Putamen (tissue), 1 donor: Measurements from ENCODE around the gene TNFRSF19.
"Not testable (repeated sequence)": the region's sequence is repeated elsewhere in the genome, so short reads cannot be mapped to it uniquely, and the experiment has no call there.

ENCODE experiments used
- DNase-seq: peaks from one replicate; pipeline ENCODE4 v3.0.0-alpha.2; 2016; ENCODE audit warnings: low spot score

TNFRSF19 gene

GRCh38 chr13:23570921-23571315 is 706 bp downstream of the TNFRSF19 start:
- no peak for DNase-seq

DNA sequence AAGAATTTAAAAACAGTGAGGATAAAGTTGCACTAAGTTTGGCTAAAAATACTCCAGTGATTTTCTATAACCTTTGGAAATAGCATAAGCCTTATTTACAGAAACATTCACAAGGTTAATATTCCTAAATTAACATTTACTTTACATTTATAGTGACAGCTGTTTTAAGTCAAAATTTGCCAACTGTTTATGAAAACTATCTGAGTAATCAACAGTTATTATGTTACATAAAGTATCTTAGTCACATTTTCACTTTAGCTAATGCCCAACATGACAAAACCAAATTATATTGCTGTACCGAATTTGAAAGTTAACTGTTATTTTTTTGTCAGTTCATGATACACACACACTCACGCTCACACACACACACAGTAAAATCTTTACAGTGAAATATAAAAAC is 1.2 kb downstream of the TNFRSF19 start:
- no peak for DNase-seq

- DNase-seq, result no peak
These were observed 2.6 kb downstream of the TNFRSF19 start for GRCh38 chr13:23572836-23573235.

DNA sequence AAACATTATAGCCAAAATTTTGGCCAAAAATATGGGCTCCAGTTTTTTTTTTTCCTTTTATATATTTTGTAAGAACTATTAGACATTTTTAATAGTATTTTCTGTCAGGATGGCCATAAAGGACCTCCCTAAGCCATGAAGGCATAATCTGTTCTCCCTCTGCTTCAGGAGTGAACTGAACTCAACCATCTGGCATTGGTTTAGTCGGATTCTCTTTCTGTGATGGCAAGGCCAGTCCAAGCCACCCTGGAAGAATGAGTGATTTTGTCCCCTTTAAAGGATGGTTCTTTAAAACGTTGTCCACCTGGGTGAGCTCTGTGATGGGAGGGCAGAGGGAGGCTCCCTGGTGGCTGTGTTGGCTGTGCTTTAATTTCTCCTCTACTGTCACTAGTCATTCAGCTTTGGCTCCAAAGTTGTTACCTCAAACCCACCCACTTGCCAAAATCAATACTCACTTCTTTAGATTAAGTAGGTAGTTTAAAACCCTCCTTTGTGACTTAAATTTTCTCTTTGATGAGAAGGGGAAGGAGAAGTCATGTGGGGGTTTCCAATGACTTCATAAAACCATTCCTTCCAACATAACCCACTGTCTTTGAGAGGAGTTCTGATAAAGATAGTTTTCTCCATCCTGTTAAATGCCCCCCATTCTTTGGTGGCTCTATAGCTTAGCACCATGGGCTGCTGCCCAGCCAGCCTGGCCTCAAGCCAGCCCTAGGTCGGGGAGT is 4.4 kb downstream of the TNFRSF19 start:
- DNase-seq, result no peak

DNA sequence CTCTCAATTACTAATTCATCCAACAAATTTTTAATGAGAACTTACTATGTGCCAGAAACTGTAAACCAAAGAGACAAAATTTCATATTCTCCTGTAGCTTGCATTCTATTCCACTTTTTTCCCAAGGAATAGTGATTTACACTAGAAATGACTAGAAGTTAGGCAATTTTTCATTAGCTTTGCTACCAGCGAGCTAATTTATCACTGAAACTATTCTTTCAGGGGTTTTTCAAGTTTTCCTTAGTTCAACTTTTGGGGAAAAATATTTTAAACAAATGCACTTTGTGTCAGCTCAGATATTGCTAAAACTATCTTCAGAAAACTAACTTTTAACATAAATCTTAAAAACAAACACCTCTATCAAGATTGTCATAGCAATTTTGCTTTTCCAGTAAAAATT is 5.4 kb downstream of the TNFRSF19 start:
- DNase-seq, result no peak

DNA sequence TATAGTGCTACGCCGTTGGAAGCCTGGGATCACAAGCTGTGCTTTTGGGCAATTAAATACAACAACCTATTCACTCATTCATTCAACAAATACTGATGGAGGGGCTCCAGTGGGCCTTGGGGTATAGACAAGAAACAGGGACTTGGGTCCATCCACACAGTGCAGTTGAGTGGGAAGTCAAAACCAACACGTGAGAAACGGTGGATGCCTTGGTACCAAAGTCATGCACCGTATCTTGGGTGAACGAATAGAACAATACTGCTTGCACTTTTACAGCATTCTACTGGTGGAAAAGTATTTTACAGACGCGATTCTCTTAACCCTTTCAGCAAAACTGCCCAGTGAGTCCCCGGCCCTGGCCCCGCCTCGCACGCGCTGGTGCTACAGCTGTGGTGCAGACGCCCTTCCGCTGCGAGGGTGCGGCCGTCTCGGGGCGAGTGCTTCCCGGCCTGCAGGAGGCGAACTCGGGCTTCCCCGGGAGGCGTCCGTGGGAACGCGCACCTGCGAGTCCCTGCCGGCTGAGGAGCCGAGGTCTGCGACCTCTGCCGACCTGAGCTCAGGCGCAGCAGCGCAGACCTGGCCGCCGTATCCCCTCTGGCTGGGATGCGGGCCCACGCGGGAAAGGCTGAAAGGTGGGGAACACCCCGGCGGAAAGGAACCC is 8.3 kb downstream of the TNFRSF19 start:
- DNase-seq, result peak; percentile 31

- DNase-seq, result peak; percentile 81
These were observed 9.1 kb downstream of the TNFRSF19 start for GRCh38 chr13:23579072-23579895.

GRCh38 chr13:23579896-23580683 is 9.9 kb downstream of the TNFRSF19 start:
- DNase-seq, result peak; percentile 13

DNA sequence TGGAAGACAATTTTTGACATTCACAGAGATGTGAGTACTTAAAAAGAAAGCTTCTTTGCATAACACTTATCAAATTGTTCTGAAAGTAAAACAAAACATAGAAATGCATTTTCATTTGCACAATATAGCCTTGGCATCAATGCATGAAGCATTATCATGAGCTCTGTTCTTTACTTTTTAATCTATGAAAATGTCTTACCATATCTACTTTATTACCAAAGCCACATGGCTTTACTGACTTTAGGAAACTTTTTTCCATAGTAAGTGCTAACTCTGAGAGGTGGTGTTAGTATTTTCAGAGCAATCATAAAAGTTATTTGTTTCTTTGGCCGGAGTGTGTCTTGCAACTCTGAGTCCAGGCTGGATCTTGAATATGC is 10.5 kb downstream of the TNFRSF19 start:
- DNase-seq, result no peak

DNA sequence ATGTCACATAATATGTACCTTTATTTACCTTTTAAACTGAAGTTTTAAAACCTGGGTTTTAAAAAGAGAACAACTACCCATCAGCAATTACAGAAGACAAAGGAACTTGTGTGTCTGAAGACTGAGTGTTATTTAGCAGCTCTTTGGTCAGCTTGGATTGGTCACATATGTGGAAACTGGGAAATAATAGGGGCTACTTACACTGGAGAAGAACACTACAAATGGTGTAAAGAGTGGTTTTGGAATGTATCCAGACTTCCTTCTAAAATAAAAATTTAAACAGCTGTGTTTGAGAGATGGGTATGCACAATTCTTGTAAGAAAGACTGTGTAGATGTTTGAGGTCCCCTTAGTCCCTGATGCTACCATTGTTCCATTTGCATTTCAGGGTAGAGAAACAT is 13.3 kb downstream of the TNFRSF19 start:
- no peak for DNase-seq

GRCh38 chr13:23584275-23584674 is 14.1 kb downstream of the TNFRSF19 start:
- DNase-seq, result no peak

DNA sequence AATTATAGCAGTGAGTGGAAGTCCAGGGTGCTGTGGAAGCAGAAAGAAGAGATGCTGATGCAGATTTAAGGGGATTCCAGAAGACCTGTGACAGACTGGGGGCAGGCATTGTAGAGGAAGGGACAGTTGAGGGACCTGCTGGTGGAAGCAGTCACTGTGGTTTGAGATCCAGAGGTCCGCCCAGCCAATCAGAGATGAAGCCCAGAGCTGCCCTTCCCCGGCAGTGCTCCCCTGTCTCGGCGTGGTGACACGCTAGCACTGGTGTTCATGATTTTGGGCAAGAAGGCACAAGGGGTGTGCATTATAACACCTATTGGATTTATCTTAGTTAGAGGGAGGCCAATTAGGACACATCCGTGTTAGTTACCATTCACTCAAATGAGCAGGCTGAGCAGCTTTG is 16.1 kb downstream of the TNFRSF19 start:
- no peak for DNase-seq

DNA sequence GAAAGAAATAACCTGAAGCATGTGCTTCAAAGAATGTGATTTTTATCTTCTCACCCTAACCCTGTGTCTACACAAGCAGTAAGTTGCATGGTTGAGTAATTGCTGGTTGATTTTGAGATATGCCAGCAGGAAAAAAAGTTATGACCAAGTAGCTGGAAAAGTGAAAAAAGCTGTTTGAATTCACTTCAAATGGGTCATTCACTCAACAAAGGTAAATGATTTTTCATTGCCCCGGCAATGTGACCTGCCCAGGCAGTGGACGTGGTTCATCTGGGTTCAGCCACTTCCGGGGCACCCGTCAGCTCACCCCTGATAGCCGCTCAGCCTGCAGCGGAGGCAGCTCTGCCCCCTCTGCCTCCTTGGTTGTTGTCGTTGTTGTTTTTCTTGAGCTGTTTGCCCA is 18.5 kb downstream of the TNFRSF19 start:
- DNase-seq, result no peak

- no peak for DNase-seq
These were observed 22.4 kb downstream of the TNFRSF19 start for GRCh38 chr13:23592596-23592995.

DNA sequence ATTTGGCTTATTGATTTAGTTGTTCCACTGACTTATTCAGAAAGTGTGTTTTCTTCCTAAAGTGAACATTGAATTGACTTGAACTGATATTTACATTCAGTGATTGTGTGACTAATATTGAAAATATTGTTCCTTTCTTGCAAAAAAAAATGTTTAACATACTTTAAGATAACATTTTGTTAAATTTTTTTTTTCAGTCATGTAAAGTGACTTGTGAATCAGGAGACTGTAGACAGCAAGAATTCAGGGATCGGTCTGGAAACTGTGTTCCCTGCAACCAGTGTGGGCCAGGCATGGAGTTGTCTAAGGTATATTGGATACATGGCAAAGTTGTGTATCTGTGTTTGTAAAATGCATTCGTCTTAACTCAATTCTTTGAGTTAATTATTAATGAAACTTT is 22.9 kb downstream of the TNFRSF19 start:
- DNase-seq, result no peak

DNA sequence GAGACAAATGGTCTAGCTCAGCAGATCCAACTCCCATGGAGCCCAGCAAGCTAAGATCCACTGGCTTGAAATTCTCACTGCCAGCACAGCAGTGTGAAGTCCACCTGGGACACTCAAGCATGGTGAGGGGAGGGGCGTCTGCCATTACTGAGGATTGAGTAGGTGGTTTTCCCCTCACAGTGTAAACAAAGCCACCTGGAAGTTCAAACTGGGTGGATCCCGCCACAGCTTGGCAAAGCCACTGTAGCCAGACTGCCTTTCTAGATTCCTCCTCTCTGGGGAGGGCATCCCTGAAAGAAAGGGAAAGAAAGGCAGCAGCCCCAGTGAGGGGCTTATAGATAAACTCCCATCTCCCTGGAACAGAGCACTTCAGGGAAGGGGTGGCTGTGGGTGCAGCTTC is 24.1 kb downstream of the TNFRSF19 start:
- not testable (repeated sequence) for DNase-seq

DNA sequence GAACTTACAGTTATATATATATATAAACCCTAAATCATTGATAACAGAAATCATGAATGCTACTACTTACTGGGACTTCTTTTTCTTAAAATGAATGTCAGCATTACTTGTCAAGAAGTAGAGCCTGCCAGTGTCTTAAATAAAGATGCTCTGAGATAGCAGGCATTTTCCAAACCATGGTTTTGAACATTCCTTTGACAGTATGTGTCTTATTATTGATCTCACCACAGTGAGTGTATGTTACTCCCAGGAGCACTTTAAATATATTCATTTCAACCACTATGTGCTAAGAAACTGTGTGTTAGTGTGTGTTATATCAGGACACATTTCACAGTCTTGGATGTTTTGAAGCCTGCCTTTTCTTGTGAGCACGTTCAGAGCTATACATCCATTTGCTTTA is 28.2 kb downstream of the TNFRSF19 start:
- DNase-seq, result no peak

DNA sequence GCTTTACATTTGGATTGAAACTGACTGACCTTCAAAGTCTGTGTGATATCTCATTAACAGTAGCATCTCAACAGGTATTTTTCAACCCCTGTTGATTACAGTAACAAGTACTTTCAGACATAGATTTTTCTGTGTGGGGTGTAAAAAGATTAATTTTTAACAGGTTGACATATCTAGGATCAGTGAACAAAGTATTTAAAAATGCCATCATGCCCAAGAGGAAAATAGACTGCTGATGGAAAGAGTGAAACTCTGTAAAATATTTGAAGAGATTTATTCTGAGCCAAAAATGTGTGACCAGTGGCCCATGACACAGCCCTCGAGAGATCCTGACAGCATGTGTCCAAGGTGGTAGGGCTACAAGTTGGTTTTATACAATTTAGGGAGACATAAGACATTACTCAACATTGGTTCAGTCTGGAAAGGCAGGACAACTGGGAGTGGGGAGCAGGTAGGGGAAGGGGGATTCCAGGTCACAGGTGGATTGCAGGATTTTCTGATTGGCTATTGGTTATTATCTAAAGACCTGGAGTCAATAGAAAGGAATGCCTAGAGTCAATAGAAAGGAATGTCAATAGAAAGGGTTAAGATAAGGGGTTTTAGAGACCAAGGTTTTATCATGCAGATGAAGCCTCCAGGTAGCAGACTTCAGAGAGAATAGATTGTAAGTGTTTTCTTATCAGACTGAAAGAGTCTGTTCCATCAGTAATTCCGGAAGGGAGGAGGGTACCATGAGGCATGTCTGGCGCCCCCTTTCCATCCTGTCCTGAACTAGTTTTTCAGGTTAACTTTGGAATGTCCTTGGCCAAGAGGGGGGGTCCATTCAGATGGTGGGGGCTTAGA is 29.1 kb downstream of the TNFRSF19 start:
- no peak for DNase-seq

DNA sequence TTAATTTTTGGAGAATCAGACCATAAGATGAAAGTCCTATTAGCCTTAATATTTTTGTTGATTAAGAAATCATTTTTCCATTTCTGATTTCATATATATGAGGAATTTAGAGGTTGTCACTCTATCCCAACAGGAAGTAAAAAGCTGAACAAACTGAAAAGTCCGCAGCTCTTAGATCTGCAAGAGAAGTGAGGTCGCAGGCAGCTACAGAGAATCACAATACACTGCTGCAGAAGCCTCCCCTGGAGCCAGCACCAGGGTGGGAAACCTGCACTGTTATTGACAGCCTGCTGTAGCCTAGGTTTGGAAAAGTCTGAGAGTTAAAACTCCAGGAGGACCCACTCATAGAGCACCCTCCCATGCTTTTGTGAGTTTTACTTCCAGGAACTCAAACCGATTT is 29.9 kb downstream of the TNFRSF19 start:
- DNase-seq, result no peak

DNA sequence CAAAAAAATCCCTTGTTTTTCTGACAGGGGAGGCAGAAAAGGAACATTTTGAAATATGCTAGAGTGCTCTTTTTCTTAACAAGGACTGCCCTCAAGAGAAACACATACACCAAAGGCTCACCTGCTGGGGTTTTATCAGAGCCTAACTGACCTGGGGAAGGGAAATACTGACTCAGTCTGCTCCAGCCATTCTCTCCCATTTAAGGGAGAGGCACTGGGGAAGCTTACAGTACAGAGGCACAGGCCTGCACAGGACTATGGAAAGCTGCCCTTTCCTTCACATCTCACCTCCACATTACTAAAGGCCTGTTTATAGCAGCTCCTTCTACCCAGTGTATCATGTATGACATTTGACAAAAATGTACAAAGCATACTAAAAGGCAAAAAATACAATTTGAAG is 30.3 kb downstream of the TNFRSF19 start:
- DNase-seq, result no peak

- DNase-seq, result no peak
These were observed 35.6 kb downstream of the TNFRSF19 start for GRCh38 chr13:23605831-23606230.
